T-helper 2 cell treated with Interferon-gamma antibody and Interleukin-4, amounts not matched to agents 5 μg/mL and 100 μg/mL, for 36 hours (primary cell): Measurements from ENCODE around the gene PLCB4.

Experiments used
- DNase-seq: peaks from one replicate; pipeline ENCODE4 v3.0.0; 2021; ENCODE audit warnings: low spot score
- H3K27ac Mint-ChIP-seq: one replicate; pipeline ENCODE4 v1.8.0; 2021; ENCODE audit warnings: mild to moderate bottlenecking, mixed read lengths
- H3K27me3 Mint-ChIP-seq: one replicate; pipeline ENCODE4 v1.8.0; 2021; ENCODE audit warnings: low read depth, mixed read lengths
- H3K36me3 Mint-ChIP-seq: one replicate; pipeline ENCODE4 v1.8.0; 2021; ENCODE audit warnings: low read depth, mixed read lengths
- H3K4me1 Mint-ChIP-seq: one replicate; pipeline ENCODE4 v1.8.0; 2021; ENCODE audit warnings: low read depth, mixed read lengths
- H3K4me3 Mint-ChIP-seq: one replicate; pipeline ENCODE4 v1.8.0; 2022; ENCODE audit warnings: mild to moderate bottlenecking, moderate library complexity, mixed read lengths
- H3K9me3 Mint-ChIP-seq: one replicate; pipeline ENCODE4 v1.8.0; 2021; ENCODE audit warnings: mixed read lengths

The PLCB4 gene

DNA sequence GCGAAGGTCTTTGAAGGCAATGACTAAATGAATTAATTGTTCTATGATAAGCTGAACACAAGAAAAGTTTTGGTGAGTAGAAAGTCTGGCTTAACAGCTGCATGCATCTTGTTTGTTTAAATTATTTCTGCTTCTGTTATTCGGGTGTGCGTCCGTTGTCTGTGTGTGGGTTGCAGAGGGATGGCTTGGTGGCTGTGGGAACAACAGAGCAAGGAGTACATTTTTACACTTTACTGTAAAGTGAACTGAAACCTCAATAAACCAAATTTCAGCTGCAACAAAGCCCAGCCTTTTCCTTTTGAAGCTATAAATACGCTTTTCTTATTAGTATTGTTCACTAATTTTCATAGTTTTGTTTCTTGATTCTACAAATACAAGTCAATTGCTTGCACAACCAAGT, 442.0 kb downstream of the PLCB4 start:
- no peak for DNase-seq
- H3K36me3 Mint-ChIP-seq = no peaks in the 10 kb centered on the region
- H3K27me3 Mint-ChIP-seq = peaks cover 68% of the 10 kb centered on the region
- H3K4me3 Mint-ChIP-seq = no peak overlapping the region
- no peaks in the 10 kb centered on the region for H3K9me3 Mint-ChIP-seq
- H3K4me1 Mint-ChIP-seq = no peaks in the 10 kb centered on the region
- no peak overlapping the region for H3K27ac Mint-ChIP-seq

- no peaks in the 10 kb centered on the region for H3K36me3 Mint-ChIP-seq
- H3K27me3 Mint-ChIP-seq = peaks cover 75% of the 10 kb centered on the region
- H3K27ac Mint-ChIP-seq = no peak overlapping the region
- H3K4me1 Mint-ChIP-seq = peaks cover 2% of the 10 kb centered on the region
- no peak for DNase-seq
- H3K4me3 Mint-ChIP-seq = no peak overlapping the region
- no peaks in the 10 kb centered on the region for H3K9me3 Mint-ChIP-seq
Measured at GRCh38 chr20:9514072-9514460, 445.2 kb downstream of the PLCB4 start.

GRCh38 chr20:9514461-9515213, 445.8 kb downstream of the PLCB4 start, which contains the start of gene LAMP5:
LAMP5 (plus strand) TSS chr20:9514590; CDS start chr20:9514853, 263 bp downstream.
- H3K36me3 Mint-ChIP-seq = no peaks in the 10 kb centered on the region
- no peak for DNase-seq
- no peaks in the 10 kb centered on the region for H3K9me3 Mint-ChIP-seq
- H3K4me3 Mint-ChIP-seq = no peak within 1 kb of the TSS
- H3K4me1 Mint-ChIP-seq = peaks cover 2% of the 10 kb centered on the region
- peaks cover 71% of the 10 kb centered on the region for H3K27me3 Mint-ChIP-seq
- no peak within 1 kb of the TSS for H3K27ac Mint-ChIP-seq

DNA sequence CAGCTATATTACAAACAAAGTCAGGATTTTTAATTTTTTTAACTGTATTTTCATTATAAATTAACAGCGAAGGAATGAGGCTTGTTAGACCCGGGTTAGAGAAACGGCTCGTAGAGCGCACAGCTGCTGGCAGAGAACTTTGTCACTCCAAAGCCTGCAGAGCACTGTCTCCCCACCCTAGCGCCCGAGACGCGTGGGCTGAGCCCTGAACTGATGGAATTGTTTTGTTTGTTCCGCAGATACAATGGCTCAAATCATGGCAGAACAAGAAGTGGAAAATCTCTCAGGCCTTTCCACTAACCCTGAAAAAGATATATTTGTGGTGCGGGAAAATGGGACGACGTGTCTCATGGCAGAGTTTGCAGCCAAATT, 446.3 kb downstream of the PLCB4 start:
- Mint-ChIP-seq H3K4me1 (peaks cover 2% of the 10 kb centered on the region), H3K9me3 (no peaks in the 10 kb centered on the region), H3K4me3 (no peak overlapping the region), H3K27me3 (peaks cover 66% of the 10 kb centered on the region), H3K27ac (no peak overlapping the region), H3K36me3 (no peaks in the 10 kb centered on the region)
- no peak for DNase-seq

DNA sequence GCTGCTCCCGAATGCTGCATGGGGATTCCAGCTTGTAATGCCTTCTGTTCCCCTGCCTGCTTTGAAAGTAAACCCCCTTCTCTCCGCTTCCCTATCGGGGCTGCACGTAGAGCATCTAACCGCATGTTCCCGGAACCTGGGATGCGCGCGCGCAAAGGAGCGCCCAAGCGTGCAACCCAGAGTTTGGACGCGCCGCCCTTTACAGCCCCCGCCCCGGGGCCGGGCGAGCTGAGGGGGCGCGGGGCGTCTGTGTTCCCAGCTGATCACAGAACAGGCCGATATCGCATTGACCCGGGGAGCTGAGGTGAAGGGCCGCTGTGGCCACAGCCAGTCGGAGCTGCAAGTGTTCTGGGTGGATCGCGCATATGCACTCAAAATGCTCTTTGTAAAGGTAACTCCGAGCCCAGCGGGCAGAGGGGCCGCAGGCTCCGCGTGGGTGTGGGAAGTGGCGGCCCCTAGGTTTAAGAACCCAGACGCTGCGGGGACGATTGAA, 446.9 kb downstream of the PLCB4 start:
- no peak for DNase-seq
- Mint-ChIP-seq H3K27ac (no peak overlapping the region), H3K4me1 (peaks cover 2% of the 10 kb centered on the region), H3K9me3 (no peaks in the 10 kb centered on the region), H3K36me3 (no peaks in the 10 kb centered on the region), H3K27me3 (peaks cover 64% of the 10 kb centered on the region), H3K4me3 (no peak overlapping the region)

DNA sequence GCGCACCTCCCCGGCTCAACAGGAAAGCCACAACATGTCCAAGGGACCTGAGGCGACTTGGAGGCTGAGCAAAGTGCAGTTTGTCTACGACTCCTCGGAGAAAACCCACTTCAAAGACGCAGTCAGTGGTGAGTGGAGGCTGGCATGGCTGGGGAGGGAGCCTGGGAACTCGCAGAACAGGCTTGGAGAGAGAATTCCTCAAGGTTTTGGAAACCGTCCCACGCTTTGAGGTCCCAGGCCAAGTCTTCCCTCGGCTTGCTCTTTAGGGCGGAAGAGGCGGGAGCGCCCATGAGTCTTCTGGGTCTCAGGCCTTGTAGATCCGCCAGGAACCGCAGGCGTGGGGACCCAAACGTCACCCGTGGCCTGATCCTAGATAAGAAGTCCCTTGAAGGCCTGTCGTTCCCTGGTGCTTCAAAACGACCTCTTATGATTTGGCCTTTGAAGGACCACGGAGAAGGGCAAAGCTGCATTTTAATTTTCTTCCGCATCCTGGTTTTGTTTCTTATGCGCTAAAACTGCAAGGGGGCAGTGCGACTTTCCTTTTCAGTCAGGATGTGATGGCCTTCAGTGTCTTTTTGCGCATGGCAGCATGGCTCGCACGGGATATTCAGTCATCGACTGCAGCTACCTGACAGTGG, 447.5 kb downstream of the PLCB4 start:
- Mint-ChIP-seq H3K36me3 (no peaks in the 10 kb centered on the region), H3K4me1 (peaks cover 2% of the 10 kb centered on the region), H3K27me3 (peaks cover 63% of the 10 kb centered on the region), H3K9me3 (no peaks in the 10 kb centered on the region), H3K27ac (no peak overlapping the region), H3K4me3 (no peak overlapping the region)
- no peak for DNase-seq

- Mint-ChIP-seq H3K27me3 (peaks cover 52% of the 10 kb centered on the region), H3K36me3 (no peaks in the 10 kb centered on the region)
Measured at GRCh38 chr20:9517297-9518162, 448.6 kb downstream of the PLCB4 start.

GRCh38 chr20:9518576-9519175, 449.8 kb downstream of the PLCB4 start:
- H3K9me3 Mint-ChIP-seq = no peaks in the 10 kb centered on the region
- no peak overlapping the region for H3K4me3 Mint-ChIP-seq
- H3K36me3 Mint-ChIP-seq = no peaks in the 10 kb centered on the region
- DNase-seq = no peak
- H3K4me1 Mint-ChIP-seq = peaks cover 2% of the 10 kb centered on the region
- H3K27ac Mint-ChIP-seq = no peak overlapping the region
- peaks cover 49% of the 10 kb centered on the region for H3K27me3 Mint-ChIP-seq

More at GRCh38 chr20:9517297-9518162, 448.6 kb downstream of the PLCB4 start:
- Mint-ChIP-seq H3K4me3 (no peak overlapping the region), H3K9me3 (no peaks in the 10 kb centered on the region), H3K4me1 (peaks cover 2% of the 10 kb centered on the region), H3K27ac (no peak overlapping the region)
- no peak for DNase-seq

- Mint-ChIP-seq H3K27me3 (peaks cover 35% of the 10 kb centered on the region), H3K36me3 (no peaks in the 10 kb centered on the region), H3K4me3 (no peak overlapping the region), H3K4me1 (peaks cover 2% of the 10 kb centered on the region), H3K27ac (no peak overlapping the region), H3K9me3 (no peaks in the 10 kb centered on the region)
- DNase-seq = no peak
Measured at GRCh38 chr20:9520086-9520485, 451.2 kb downstream of the PLCB4 start.

DNA sequence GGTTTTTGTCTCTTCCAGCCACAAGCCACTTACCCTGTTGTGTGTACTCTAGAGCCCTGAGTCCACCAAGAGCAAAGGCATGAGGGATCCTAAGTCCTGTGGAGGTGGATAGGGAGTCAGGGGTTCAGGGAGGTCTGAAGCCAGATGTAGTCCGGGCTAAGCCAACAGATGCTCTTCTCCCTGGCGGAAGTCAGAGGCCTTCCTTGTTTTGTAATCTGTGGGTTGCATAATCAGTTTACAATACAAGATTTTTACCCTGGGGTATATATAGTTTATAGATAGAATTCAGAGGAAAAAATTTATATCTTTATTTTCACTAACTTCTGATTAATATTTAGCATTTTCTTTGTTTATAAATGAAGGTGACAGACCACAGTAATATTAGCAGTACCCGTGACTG, 454.7 kb downstream of the PLCB4 start:
- no peak overlapping the region for H3K4me3 Mint-ChIP-seq
- H3K36me3 Mint-ChIP-seq = no peaks in the 10 kb centered on the region
- DNase-seq = no peak
- peaks cover 2% of the 10 kb centered on the region for H3K27me3 Mint-ChIP-seq
- H3K27ac Mint-ChIP-seq = no peak overlapping the region
- H3K9me3 Mint-ChIP-seq = no peaks in the 10 kb centered on the region
- H3K4me1 Mint-ChIP-seq = no peaks in the 10 kb centered on the region
